ENCODE measurements around the gene MARK3.

Gene MARK3

GRCh38 chr14:103388664-103389063 is 3.4 kb downstream of the MARK3 start:
- peaks cover 0 to 8% (median 0%) of the 10 kb centered on the region in 11 experiments; a peak in 3 of 22 replicates for H3K36me3 ChIP-seq
- TF ChIP-seq Cebpa-rat (IDR thresholded peaks at IDR 0.05) = no peak
- H3K4me1 ChIP-seq = peaks cover 26 to 70% (median 45%) of the 10 kb centered on the region in 10 experiments
- H3K4me3 ChIP-seq = peak overlapping the region in 6 of 10 experiments; percentile 9 to 99 (median 93); a peak in 7 of 20 replicates
- no peak overlapping the region for H3K27ac ChIP-seq
- no peaks in the 10 kb centered on the region for H3K9me3 ChIP-seq (replicated peaks in 1 of 11)
- peak overlapping the region; percentile 73 to 98 (median 89) for H3K4me2 ChIP-seq
- H3K27me3 ChIP-seq = no peaks in the 10 kb centered on the region
- peaks cover 73 to 82% (median 81%) of the 10 kb centered on the region in 11 experiments for H4K20me1 ChIP-seq
- peak overlapping the region in 5 of 11 experiments; percentile 25 to 99 (median 97); a peak in 6 of 22 replicates for H3K9ac ChIP-seq

- peaks cover 33 to 81% (median 54%) of the 10 kb centered on the region in 10 experiments for H3K4me1 ChIP-seq
- H3K27me3 ChIP-seq = no peaks in the 10 kb centered on the region
- no peak for TF ChIP-seq Cebpa-rat (IDR thresholded peaks at IDR 0.05)
- peaks cover 93 to 100% (median 99%) of the 10 kb centered on the region in 11 experiments for H4K20me1 ChIP-seq
- peak overlapping the region in 3 of 11 experiments; percentile 7 to 36 (median 15); a peak in 3 of 22 replicates for H3K27ac ChIP-seq
- peaks cover 0 to 8% (median 0%) of the 10 kb centered on the region in 11 experiments; a peak in 3 of 22 replicates for H3K36me3 ChIP-seq
- no peak overlapping the region for H3K4me3 ChIP-seq
- H3K4me2 ChIP-seq = peak overlapping the region in 5 of 11 experiments; percentile 5 to 74 (median 36); a peak in 6 of 22 replicates
- H3K9me3 ChIP-seq (replicated peaks in 1 of 11) = no peaks in the 10 kb centered on the region
- H3K9ac ChIP-seq = peak overlapping the region in 3 of 11 experiments; percentile 4 to 41 (median 25); a peak in 2 of 22 replicates
These were observed 5.4 kb downstream of the MARK3 start for GRCh38 chr14:103390605-103391004.

- peak overlapping the region in 2 of 11 experiments; percentile 9 to 36; a peak in 1 of 22 replicates for H3K27ac ChIP-seq
- H3K4me1 ChIP-seq = peaks cover 38 to 86% (median 59%) of the 10 kb centered on the region in 10 experiments
- no peaks in the 10 kb centered on the region for H3K9me3 ChIP-seq (replicated peaks in 1 of 11)
- H3K4me3 ChIP-seq = no peak overlapping the region
- H3K4me2 ChIP-seq = peak overlapping the region in 4 of 11 experiments; percentile 27 to 74 (median 41); a peak in 6 of 22 replicates
- peak overlapping the region in 2 of 11 experiments; percentile 25 to 41; a peak in 1 of 22 replicates for H3K9ac ChIP-seq
- TF ChIP-seq Cebpa-rat (IDR thresholded peaks at IDR 0.05) = no peak
- H4K20me1 ChIP-seq = peaks cover 93 to 100% (median 100%) of the 10 kb centered on the region in 11 experiments
- no peaks in the 10 kb centered on the region for H3K27me3 ChIP-seq
- H3K36me3 ChIP-seq = peaks cover 0 to 8% (median 0%) of the 10 kb centered on the region in 11 experiments; a peak in 3 of 22 replicates
These were observed 5.8 kb downstream of the MARK3 start for GRCh38 chr14:103391048-103391447.

- Histone ChIP-seq H3K27ac (no peak overlapping the region), H3K9ac (peak overlapping the region in 1 of 11 experiments; percentile 32; a peak in 1 of 22 replicates), H3K4me2 (peak overlapping the region in 4 of 11 experiments; percentile 12 to 74 (median 38); a peak in 6 of 22 replicates), H3K4me3 (no peak overlapping the region), H3K27me3 (no peaks in the 10 kb centered on the region), H3K9me3 (replicated peaks in 1 of 11) (no peaks in the 10 kb centered on the region), H3K4me1 (peaks cover 37 to 96% (median 59%) of the 10 kb centered on the region in 10 experiments), H3K36me3 (peaks cover 0 to 8% (median 0%) of the 10 kb centered on the region in 11 experiments; a peak in 6 of 22 replicates), H4K20me1 (peaks cover 89 to 100% (median 99%) of the 10 kb centered on the region in 11 experiments)
- TF ChIP-seq Cebpa-rat (IDR thresholded peaks at IDR 0.05) = no peak
These were observed 6.9 kb downstream of the MARK3 start for GRCh38 chr14:103392106-103392505.

- H3K4me1 ChIP-seq = peaks cover 32 to 96% (median 55%) of the 10 kb centered on the region in 10 experiments
- peak overlapping the region in 4 of 11 experiments; percentile 12 to 79 (median 58); a peak in 6 of 22 replicates for H3K4me2 ChIP-seq
These were observed 7.4 kb downstream of the MARK3 start for GRCh38 chr14:103392572-103392971.

GRCh38 chr14:103393070-103393469 is 7.9 kb downstream of the MARK3 start:
- TF ChIP-seq Cebpa-rat (IDR thresholded peaks at IDR 0.05) = no peak
- Histone ChIP-seq H3K27ac (0 out of 22 replicates have a peak overlapping the region, but pooled peaks of 1 of the 11 experiments have one; percentile 6), H3K9ac (peak overlapping the region in 2 of 11 experiments; percentile 32 to 52; a peak in 2 of 22 replicates), H3K27me3 (no peaks in the 10 kb centered on the region), H3K4me3 (no peak overlapping the region), H4K20me1 (peaks cover 88 to 100% (median 99%) of the 10 kb centered on the region in 11 experiments), H3K9me3 (replicated peaks in 1 of 11) (no peaks in the 10 kb centered on the region; a peak in 1 of 22 replicates), H3K4me1 (peaks cover 27 to 96% (median 51%) of the 10 kb centered on the region in 10 experiments), H3K36me3 (peaks cover 0 to 16% (median 5%) of the 10 kb centered on the region in 11 experiments; a peak in 6 of 22 replicates), H3K4me2 (peak overlapping the region in 3 of 11 experiments; percentile 24 to 79 (median 74); a peak in 6 of 22 replicates)

More at GRCh38 chr14:103392572-103392971, 7.4 kb downstream of the MARK3 start:
- no peak for TF ChIP-seq Cebpa-rat (IDR thresholded peaks at IDR 0.05)
- Histone ChIP-seq H3K4me3 (no peak overlapping the region), H3K27ac (0 out of 22 replicates have a peak overlapping the region, but pooled peaks of 1 of the 11 experiments have one; percentile 6), H3K9ac (peak overlapping the region in 1 of 11 experiments; percentile 32; a peak in 1 of 22 replicates), H4K20me1 (peaks cover 88 to 100% (median 99%) of the 10 kb centered on the region in 11 experiments), H3K36me3 (peaks cover 0 to 11% (median under 1%) of the 10 kb centered on the region in 11 experiments; a peak in 7 of 22 replicates), H3K27me3 (no peaks in the 10 kb centered on the region), H3K9me3 (replicated peaks in 1 of 11) (no peaks in the 10 kb centered on the region)

- no peaks in the 10 kb centered on the region for H3K27me3 ChIP-seq
- H3K36me3 ChIP-seq = peaks cover 0 to 25% (median 0%) of the 10 kb centered on the region in 11 experiments; a peak in 6 of 22 replicates
- H4K20me1 ChIP-seq = peaks cover 84 to 100% (median 99%) of the 10 kb centered on the region in 11 experiments
- no peak overlapping the region for H3K4me3 ChIP-seq
- peaks cover 20 to 96% (median 45%) of the 10 kb centered on the region in 10 experiments for H3K4me1 ChIP-seq
- 0 out of 22 replicates have a peak overlapping the region, but pooled peaks of 1 of the 11 experiments have one; percentile 27 for H3K9ac ChIP-seq
- TF ChIP-seq Cebpa-rat (IDR thresholded peaks at IDR 0.05) = no peak
- peak overlapping the region in 10 of 11 experiments; percentile 35 to 89 (median 54); a peak in 18 of 22 replicates for H3K4me2 ChIP-seq
- no peaks in the 10 kb centered on the region; a peak in 1 of 22 replicates for H3K9me3 ChIP-seq (replicated peaks in 1 of 11)
- H3K27ac ChIP-seq = no peak overlapping the region
These were observed 8.7 kb downstream of the MARK3 start for GRCh38 chr14:103393676-103394626.

- H3K36me3 ChIP-seq = peaks cover 0 to 28% (median 0%) of the 10 kb centered on the region in 11 experiments; a peak in 6 of 22 replicates
- H3K9me3 ChIP-seq (replicated peaks in 1 of 11) = no peaks in the 10 kb centered on the region; a peak in 1 of 22 replicates
- TF ChIP-seq Cebpa-rat (IDR thresholded peaks at IDR 0.05) = no peak
- peak overlapping the region in 1 of 11 experiments; percentile 34; a peak in 2 of 22 replicates for H3K27ac ChIP-seq
- H3K4me3 ChIP-seq = no peak overlapping the region
- peaks cover 23 to 100% (median 52%) of the 10 kb centered on the region in 10 experiments for H3K4me1 ChIP-seq
- peaks cover 88 to 100% (median 100%) of the 10 kb centered on the region in 11 experiments for H4K20me1 ChIP-seq
- peak overlapping the region; percentile 35 to 89 (median 57) for H3K4me2 ChIP-seq
- H3K9ac ChIP-seq = peak overlapping the region in 3 of 11 experiments; percentile 3 to 34 (median 12); a peak in 3 of 22 replicates
- no peaks in the 10 kb centered on the region for H3K27me3 ChIP-seq
These were observed 10.0 kb downstream of the MARK3 start for GRCh38 chr14:103395244-103395643.

Data from BLaER1 treated with 17β-estradiol and CSF1 and Interleukin-3, amounts not matched to agents 10 nM and 100 nM (cell line).